GM21717 (cell line): ENCODE measurements around the gene RNF103.
A peak's percentile ranks its signal among the peaks of the same experiment; 100 is the strongest.
"Not testable (repeated sequence)": the region's sequence is repeated elsewhere in the genome, so short reads cannot be mapped to it uniquely, and the experiment has no call there.

Experiments
- ATAC-seq: cut with Tn5 transposase; IDR thresholded peaks from one replicate; pipeline ENCODE4 v1.9.1; 2021; ENCODE audit warnings: mild to moderate bottlenecking, moderate library complexity; ENCODE audit not compliant: unreplicated experiment

RNF103 gene, protein sequence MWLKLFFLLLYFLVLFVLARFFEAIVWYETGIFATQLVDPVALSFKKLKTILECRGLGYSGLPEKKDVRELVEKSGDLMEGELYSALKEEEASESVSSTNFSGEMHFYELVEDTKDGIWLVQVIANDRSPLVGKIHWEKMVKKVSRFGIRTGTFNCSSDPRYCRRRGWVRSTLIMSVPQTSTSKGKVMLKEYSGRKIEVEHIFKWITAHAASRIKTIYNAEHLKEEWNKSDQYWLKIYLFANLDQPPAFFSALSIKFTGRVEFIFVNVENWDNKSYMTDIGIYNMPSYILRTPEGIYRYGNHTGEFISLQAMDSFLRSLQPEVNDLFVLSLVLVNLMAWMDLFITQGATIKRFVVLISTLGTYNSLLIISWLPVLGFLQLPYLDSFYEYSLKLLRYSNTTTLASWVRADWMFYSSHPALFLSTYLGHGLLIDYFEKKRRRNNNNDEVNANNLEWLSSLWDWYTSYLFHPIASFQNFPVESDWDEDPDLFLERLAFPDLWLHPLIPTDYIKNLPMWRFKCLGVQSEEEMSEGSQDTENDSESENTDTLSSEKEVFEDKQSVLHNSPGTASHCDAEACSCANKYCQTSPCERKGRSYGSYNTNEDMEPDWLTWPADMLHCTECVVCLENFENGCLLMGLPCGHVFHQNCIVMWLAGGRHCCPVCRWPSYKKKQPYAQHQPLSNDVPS

DNA sequence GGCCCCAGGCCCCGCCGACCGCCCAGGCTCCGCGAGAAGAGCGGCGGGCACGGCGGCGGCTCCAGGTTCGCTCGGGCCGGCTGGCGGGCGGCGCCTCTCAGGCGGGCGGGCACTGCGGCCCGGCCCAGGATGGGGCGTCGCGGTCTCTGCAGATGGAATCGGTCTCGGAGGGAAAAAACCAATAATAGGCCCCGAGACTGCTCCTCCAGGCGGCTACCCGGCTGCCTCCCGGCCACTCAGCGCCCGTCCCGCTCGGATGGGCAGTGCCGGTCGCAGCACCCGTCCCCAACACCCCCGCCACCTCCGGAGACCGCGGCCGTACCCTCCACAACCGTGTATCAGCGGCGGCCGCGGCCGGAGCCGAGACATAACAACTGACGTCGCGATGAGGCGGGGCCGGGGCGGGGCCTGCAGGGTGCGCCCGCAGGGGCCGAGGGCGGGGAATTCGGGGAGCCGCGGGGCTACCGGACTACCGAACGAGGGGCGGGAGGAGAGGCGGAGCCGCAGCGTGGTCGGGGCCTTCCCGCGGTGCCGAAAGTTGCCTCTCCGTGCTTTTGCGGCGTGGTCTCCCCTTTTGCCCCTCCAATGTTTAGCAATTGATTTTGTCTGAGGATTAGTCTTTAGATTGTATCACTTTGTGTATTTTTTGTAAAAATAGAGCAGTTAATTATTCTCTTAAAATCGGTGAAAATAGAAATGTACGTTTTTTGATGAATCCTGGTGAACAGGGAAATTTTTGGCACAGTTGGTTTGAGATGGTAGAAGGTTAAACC lies at the start of gene RNF103:
Gene RNF103, minus strand, starts transcription at position 372 of the 773 bp plus-strand sequence. CDS start 979 bp downstream, outside the sequence.
- ATAC-seq, result peak; percentile 80

DNA sequence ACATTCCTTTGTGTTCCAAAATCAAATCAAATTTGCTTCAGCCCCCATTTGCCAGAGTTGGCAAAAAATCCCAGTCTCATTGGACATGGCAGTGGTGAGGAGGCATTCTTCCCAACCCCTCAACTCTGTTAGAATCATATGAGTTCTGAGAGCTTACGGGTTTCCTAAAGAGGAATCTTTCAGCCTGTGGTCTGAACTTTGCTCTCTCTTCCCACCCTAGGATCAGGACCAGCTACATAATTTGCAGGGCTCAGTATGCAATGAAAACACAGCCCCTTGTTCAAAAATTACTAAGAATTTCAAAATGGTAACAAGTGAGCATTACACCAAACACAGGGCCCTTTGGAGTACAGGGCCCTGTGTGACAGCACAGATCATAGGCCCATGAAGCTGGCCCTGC lies 49.3 kb upstream of the RNF103 start:
- ATAC-seq, result no peak

DNA sequence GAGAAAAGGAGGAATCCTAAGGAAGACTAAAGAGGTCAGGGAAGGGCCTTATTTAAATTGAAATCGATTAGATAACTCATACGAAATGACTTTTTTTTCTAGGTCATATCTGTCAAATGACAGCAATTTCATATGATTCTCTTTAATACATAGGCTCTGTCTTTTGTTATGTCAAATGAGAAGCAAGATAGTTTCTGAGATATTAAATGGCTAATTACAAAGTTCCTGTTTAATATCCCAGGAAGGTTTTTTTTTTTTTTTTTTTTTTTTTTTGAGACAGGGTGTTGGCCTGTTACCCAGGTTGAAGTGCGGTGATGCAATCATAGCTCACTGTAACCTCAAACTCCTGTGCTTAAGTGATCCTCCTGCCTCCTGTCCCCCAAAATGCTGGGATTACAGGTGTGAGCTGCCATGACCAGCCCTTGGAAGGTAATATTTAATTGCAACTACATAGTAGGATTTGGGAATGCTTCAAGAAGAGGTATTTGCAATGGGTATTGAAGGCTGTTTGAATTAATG lies 48.4 kb upstream of the RNF103 start:
- ATAC-seq, result no peak

DNA sequence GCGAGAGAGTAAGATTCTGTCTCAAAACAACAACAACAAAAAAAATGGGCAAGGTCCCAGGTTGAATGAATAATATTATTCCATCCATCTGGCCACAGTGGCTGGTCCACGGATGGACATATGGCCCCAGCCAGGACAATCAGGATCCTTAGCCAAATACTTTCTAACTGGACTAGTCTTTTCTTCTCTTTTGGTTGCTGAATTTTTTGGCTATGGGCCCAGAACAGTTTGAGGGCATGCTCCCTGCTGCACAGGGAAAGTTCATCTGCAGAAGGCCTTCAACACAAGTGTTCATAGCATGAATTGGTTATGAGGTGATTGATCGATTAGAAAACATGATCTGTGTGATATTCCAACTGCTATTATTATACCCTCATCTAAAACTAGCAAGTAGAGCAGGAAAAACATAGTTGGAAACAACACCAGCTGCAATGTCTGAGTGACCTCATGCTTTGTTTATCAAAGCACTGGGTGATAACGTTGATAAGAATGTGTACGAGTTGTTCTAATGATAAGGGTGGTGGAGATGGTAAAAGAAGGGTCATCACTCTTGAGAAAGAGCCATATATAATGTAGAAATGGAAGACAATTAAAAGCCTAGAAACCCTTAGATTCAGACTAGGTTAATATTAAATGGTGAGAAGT lies 47.8 kb upstream of the RNF103 start:
- ATAC-seq, result no peak

DNA sequence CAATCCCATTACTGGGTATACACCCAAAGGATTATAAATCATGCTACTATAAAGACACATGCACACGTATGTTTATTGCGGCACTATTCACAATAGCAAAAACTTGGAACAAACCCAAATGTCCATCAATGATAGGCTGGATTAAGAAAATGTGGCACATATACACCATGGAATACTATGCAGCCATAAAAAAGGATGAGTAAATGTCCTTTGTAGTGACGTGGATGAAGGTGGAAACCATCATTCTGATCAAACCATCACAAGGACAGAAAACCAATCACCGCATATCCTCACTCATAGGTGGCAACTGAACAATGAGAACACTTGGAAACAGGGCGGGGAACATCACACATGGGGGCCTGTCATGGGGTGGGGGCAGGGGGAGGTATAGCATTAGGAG lies 45.7 kb upstream of the RNF103 start:
- ATAC-seq, result not testable (repeated sequence)

DNA sequence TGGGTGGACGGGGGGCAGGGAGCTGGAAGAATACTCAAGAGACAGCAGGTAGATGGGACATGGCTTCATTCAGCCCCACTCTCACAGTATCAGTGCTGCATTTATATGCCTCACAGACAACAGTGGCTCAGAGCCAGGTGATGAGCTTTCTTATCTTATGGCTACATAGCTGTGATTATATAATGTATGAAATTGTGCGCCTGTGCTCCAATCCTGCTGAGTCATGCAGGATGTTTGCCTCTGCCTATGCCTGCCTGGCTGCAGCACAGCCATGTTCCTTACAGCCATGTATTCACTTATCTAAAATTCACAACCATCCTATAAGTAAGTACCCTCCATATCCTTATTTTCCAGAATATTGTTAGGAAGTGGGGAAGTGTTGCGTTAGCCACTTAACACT lies 37.7 kb upstream of the RNF103 start:
- no peak for ATAC-seq

DNA sequence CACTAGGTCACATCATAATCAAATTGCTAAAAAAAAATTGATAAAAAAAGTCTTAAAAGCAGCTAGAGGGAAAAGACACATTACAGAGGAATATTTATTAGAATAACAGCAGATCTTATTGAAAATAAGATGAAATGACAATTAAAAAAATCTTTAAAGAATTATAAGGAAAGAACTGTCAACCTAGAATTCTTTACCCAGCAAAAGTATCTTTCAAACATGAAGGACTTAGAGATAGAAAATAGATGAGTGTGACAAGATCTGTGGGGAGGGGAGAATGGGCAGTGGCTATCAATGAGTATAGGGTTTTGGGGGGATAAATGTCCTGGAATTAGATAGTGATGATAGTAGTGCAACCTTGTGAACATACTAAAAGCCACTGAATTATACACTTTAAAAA lies 26.5 kb upstream of the RNF103 start:
- ATAC-seq, result no peak

DNA sequence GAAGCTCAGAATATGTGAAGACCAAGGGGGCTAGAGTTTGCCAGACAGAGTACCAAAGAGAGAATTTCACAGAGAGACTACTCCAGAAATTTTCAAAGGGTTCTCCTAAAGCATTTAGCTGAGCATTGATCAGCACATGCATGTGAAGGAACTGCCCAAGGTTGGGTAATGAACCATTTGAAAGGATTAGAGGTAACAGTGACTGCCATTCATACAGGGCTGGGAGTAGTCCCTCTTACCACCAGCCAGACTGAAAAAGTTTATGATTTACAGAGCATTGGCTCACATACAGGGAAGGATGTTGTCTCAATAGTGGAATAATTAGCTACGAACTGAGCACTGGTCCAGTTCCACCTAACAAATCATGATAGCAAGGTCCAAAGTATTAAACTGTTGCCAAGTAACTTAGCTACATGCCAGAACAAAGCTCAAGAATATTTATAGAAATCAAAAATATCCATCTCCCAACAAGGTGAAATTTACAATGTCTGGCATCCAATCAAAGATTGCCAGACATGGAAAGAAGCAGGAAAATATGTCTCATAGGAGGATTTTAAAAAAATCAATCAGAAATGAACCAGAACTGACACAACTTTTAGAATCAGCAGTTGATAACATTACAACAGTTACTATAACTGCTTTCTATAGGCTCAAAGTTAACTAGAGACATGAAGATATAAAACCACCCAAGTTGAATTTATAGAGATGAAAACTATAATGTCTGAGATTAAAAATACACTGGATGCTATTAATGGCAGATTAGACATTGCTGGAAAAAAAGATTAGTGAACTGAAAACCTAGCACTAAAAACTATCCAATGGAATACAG lies 25.7 kb upstream of the RNF103 start:
- ATAC-seq, result no peak

DNA sequence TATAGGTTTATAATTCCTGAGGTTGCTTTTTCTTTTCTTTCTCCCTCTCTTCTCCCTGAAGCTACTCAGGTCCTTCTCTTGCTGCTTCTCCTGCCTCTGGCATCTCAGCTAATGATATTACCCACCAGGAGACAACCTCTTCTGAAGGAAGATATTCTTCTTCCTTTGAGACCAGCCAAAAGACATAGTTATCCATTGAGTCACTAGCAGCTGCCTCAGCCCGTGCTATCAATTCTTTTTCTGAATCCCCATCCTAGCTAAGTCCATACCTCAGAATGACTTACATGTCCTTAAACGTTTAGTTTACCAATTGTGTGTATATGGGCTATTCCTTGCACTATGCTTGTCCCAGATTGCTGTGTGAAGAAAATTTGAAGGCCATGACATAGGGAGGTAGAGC lies 25.0 kb upstream of the RNF103 start:
- no peak for ATAC-seq

DNA sequence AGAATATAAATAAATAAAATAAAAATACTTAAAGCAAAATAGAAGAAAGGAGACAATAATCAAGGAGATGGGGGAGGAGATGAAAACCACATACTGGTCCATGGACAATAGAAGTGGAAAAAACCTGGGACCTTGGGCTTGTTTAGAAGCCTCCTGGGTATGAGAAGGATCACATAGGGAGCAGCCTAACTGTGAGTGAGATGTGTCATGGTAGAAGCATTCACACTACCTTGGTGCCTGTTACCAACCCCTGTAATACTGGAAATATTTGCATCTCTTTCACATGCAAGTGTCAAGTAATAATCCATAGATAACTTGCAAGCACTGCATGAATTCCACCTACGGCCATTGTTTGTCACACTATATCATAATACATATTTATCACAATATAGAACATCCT lies 23.2 kb upstream of the RNF103 start:
- no peak for ATAC-seq

DNA sequence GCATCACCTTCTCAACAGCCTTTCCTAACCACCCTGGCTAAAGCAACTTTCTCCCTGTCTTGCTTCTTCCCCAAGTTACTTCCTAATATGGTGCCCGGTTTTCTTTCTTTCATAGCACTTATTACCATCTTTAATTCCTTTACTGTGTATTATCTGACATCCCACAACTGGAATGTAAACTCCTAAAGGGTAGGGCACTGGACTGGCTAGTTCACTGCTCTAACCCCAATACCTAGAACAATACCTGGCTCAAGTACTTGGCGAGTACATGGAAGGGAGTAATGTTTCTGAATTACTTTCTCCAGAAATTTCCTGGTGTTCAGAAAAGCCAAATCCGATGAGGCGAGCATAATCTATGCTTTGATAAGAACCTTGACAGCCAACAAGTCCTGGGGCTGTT lies 22.7 kb upstream of the RNF103 start:
- ATAC-seq, result no peak

DNA sequence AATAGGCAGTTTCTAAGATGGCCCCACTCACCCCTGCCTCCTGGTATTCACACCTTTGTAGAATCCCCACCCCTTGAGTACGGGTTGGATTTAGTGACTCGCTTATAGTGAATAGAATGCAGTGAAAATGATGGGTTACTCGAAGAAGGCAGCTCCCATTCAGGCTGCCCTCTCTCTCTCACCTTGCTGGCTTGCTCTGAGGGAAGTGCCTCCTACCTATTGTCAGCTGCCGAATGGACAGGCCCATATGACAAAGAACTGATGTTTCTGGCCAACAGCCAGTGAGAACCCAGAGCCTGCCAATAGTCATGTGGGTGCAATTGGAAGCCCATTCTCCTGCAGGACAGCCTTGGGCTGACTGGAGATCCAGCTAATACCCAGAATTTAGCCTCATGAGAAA lies 22.1 kb upstream of the RNF103 start:
- ATAC-seq, result no peak

DNA sequence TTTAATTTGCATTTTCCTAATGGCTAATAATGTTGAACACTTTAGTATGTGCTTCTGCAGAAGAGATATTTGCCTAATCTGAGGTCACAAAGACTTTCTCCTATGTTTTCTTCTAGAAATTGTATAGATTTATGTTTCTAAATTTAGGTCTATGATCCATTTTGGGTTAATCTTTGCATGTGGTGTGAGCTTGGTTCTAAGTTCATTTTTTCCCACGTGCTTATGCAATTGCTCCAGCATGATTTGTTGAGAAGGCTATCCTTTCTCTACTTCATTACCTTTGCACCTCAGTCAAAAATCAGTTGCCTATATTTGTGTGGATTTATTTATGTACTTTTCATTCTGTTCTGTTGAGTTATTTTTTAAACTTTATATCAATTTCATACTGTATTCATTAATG lies 15.0 kb upstream of the RNF103 start:
- ATAC-seq, result no peak

DNA sequence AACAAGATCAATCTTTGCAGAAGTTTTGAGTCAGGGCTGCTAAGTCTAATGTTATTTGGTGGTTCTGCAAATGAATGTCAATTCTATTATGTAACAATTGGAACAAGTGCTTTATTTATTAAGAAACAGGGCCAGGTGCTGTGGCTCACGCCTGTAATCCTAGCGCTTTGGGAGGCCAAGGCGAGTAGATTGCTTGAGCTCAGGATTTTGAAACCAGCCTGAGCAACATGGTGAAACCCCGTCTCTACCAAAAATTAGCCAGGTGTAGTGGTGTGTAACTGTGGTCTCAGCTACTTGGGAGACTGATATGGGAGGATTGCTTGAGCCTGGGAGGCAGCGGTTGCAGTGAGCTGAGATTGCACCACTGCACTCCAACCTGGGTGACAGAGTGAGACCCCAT lies 13.2 kb upstream of the RNF103 start:
- ATAC-seq, result no peak

DNA sequence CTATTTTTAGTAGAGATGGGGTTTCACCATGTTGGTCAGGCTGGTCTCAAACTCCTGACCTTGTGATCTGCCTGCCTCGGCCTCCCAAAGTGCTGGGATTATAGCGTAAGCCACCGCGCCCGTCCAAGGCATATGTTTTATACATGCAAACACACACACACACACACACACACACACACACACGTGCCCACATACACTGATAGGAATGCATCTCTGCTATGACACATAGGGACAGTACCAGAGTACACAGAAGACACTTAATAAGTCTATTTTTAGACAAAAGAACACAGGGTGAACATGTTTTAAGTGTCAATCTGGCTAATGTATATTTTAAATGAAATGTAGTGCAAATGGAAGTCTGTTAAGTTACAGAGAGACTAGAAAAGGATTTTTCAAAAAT lies 10.7 kb upstream of the RNF103 start:
- ATAC-seq, result no peak

DNA sequence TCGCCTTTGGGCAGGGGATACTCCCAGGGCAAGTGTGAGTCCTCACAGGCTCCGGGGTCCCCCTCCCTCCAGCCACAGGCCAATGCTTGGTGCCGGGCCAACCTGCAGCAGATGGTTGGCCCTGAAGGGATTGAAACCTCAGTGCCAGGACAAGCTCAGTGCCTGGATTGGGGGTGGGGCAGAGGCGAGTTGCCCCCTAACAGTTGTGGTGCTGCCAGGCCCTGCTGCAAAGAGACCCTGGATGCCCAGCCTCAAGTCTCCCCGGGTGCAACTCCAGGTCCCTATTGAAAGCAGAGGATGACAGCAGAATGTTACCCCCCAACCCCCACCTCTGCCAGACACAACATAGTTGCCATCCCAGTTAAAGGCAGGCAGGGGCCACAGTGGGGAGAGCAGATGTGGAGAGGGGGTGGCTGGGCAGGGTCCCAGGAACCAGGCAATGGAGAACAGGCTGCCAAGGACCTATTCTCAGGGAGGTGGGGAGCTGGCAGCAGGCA lies 9.5 kb upstream of the RNF103 start:
- ATAC-seq, result no peak

DNA sequence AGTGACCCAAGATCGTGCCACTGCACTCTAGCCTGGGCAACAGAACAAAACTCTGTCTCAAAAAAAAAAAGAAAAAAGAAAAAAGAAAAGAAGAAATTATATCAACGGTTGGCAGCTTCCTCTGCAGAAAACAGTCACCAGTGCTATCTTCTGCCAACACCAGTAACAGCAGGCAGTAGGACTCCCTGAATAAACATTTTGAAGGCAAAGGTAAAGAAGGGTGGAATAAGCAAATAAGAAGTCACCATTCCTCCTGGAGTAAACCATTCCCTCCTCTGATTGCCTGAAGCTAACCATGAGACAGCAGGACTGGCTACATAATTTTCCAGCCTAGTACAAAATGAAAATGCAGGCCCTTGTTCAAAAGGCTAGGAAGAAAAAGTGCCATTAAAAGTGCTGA lies 9.0 kb upstream of the RNF103 start:
- ATAC-seq, result no peak

DNA sequence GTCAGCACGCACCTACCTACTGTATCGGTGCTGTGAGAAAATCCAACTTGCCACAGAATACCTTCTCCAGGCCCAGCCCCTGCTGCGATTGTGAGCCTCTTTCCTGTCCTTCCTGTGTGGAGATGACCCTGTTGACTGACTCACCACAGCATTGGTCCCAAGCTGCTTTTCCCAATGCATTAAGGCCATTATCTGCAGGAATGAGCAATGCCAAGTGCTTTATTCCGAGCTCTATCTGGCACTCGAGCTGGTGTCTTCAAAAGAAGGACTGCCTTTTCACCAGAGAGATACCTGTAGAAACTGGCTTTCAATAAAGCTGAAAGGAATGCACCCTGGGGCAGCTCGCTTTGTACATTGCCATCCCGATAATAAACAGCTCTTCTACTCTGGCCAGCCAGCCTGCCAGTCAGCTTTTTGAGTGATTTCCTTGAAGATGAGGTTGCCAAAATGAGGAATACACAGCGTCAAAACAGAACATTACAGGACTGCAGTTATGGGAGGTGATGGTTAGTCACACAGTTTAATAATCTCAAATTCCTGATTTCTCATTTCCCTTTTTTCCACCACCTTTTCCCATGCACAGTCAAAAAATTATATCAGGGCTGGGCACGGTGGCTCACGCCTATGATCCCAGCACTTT lies 8.3 kb upstream of the RNF103 start:
- no peak for ATAC-seq

DNA sequence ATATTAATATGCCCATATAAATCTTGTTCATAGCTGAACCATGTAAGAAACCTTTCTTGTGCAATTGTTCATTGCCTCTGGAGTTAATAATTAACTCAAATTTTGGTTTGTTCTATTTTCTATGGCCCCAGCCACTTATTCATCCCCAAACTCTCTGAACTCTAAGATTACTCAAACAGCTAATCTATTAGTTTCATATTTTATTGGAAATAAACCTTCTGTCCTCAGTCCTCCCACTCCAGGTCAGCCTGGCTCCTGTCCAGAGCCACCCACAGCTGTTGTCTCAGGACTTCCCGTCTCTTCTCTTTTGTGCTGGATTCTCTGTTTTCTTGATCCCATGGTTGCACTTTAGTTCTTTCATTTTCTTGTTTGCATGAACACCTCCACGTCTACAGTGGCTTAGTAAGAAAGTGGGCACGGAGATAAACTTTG lies 4.4 kb upstream of the RNF103 start:
- ATAC-seq, result no peak
